ENCODE measurements around the gene MAGI2.
"Not testable (repeated sequence)": the region's sequence is repeated elsewhere in the genome, so short reads cannot be mapped to it uniquely, and the experiment has no call there.

The MAGI2 gene

GRCh38 chr7:79036356-79036755, 417.1 kb downstream of the MAGI2 start:
- Histone ChIP-seq H3K27ac (ENCODE audit: low read depth, low read length) (no peak overlapping the region), H4K20me1 (ENCODE audit: low read depth, low read length) (no peaks in the 10 kb centered on the region; the same call in 1 of the 2 replicates), H2AFZ (ENCODE audit: low read depth, low read length, severe bottlenecking) (no peak overlapping the region), H3K36me3 (ENCODE audit: low read length) (no peaks in the 10 kb centered on the region), H3K9ac (ENCODE audit: low read length) (no peak overlapping the region), H3K4me3 (ENCODE audit: insufficient read depth, low read length, poor library complexity, severe bottlenecking) (no peak overlapping the region), H3K9me3 (ENCODE audit: insufficient read depth, low read length) (no peaks in the 10 kb centered on the region), H3F3A (ENCODE audit: insufficient read depth) (no peaks in the 10 kb centered on the region), H3K9me2 (replicated peaks; ENCODE audit: insufficient read depth, low read length) (no peaks in the 10 kb centered on the region), H3K27me3 (ENCODE audit: low read length) (no peaks in the 10 kb centered on the region), H3K79me2 (ENCODE audit: insufficient read depth, low read length) (no peaks in the 10 kb centered on the region), H3K4me2 (ENCODE audit: low read depth, low read length, poor library complexity, severe bottlenecking) (no peak overlapping the region)
- TF ChIP-seq EZH2phosphoT487 (conservative IDR thresholded peaks at IDR 0.05; ENCODE audit: low read length) = no peak
- TF ChIP-seq CTCF (IDR thresholded peaks at IDR 0.05; ENCODE audit: insufficient read depth, low read length, poor library complexity, severe bottlenecking) = no peak

- Histone ChIP-seq H2AFZ (ENCODE audit: low read depth, low read length, severe bottlenecking) (no peak overlapping the region), H3K4me3 (ENCODE audit: insufficient read depth, low read length, poor library complexity, severe bottlenecking) (no peak overlapping the region)
Measured at GRCh38 chr7:79035858-79036257, 417.6 kb downstream of the MAGI2 start.

GRCh38 chr7:79034730-79035129, 418.7 kb downstream of the MAGI2 start:
- H3K4me3 ChIP-seq (ENCODE audit: insufficient read depth, low read length, poor library complexity, severe bottlenecking) = no peak overlapping the region
- no peaks in the 10 kb centered on the region for H3K79me2 ChIP-seq (ENCODE audit: insufficient read depth, low read length)

More at GRCh38 chr7:79035858-79036257, 417.6 kb downstream of the MAGI2 start:
- no peaks in the 10 kb centered on the region for H3K9me3 ChIP-seq (ENCODE audit: insufficient read depth, low read length)
- H3K79me2 ChIP-seq (ENCODE audit: insufficient read depth, low read length) = no peaks in the 10 kb centered on the region
- H3K9ac ChIP-seq (ENCODE audit: low read length) = no peak overlapping the region
- H3K36me3 ChIP-seq (ENCODE audit: low read length) = no peaks in the 10 kb centered on the region
- TF ChIP-seq CTCF (IDR thresholded peaks at IDR 0.05; ENCODE audit: insufficient read depth, low read length, poor library complexity, severe bottlenecking) (no peak), EZH2phosphoT487 (conservative IDR thresholded peaks at IDR 0.05; ENCODE audit: low read length) (no peak)
- no peak overlapping the region for H3K4me2 ChIP-seq (ENCODE audit: low read depth, low read length, poor library complexity, severe bottlenecking)
- no peaks in the 10 kb centered on the region; the same call in 1 of the 2 replicates for H4K20me1 ChIP-seq (ENCODE audit: low read depth, low read length)
- H3K27ac ChIP-seq (ENCODE audit: low read depth, low read length) = no peak overlapping the region
- no peaks in the 10 kb centered on the region for H3F3A ChIP-seq (ENCODE audit: insufficient read depth)
- H3K27me3 ChIP-seq (ENCODE audit: low read length) = no peaks in the 10 kb centered on the region
- no peaks in the 10 kb centered on the region for H3K9me2 ChIP-seq (replicated peaks; ENCODE audit: insufficient read depth, low read length)

GRCh38 chr7:79019711-79020110, 433.8 kb downstream of the MAGI2 start:
- not testable (repeated sequence) for H3K27ac ChIP-seq (ENCODE audit: low read depth, low read length); H3K9ac ChIP-seq (ENCODE audit: low read length); H3K4me2 ChIP-seq (ENCODE audit: low read depth, low read length, poor library complexity, severe bottlenecking); H3K36me3 ChIP-seq (ENCODE audit: low read length); H3K79me2 ChIP-seq (ENCODE audit: insufficient read depth, low read length); H3K9me2 ChIP-seq (replicated peaks; ENCODE audit: insufficient read depth, low read length); H3K27me3 ChIP-seq (ENCODE audit: low read length); H3F3A ChIP-seq (ENCODE audit: insufficient read depth); H3K4me3 ChIP-seq (ENCODE audit: insufficient read depth, low read length, poor library complexity, severe bottlenecking); H4K20me1 ChIP-seq (ENCODE audit: low read depth, low read length); H3K9me3 ChIP-seq (ENCODE audit: insufficient read depth, low read length); H2AFZ ChIP-seq (ENCODE audit: low read depth, low read length, severe bottlenecking)

More at GRCh38 chr7:79034730-79035129, 418.7 kb downstream of the MAGI2 start:
- Histone ChIP-seq H3K4me2 (ENCODE audit: low read depth, low read length, poor library complexity, severe bottlenecking) (no peak overlapping the region), H3K27me3 (ENCODE audit: low read length) (no peaks in the 10 kb centered on the region), H3F3A (ENCODE audit: insufficient read depth) (no peaks in the 10 kb centered on the region), H3K9ac (ENCODE audit: low read length) (no peak overlapping the region), H3K36me3 (ENCODE audit: low read length) (no peaks in the 10 kb centered on the region), H3K9me2 (replicated peaks; ENCODE audit: insufficient read depth, low read length) (no peaks in the 10 kb centered on the region), H2AFZ (ENCODE audit: low read depth, low read length, severe bottlenecking) (no peak overlapping the region), H3K27ac (ENCODE audit: low read depth, low read length) (no peak overlapping the region), H3K9me3 (ENCODE audit: insufficient read depth, low read length) (no peaks in the 10 kb centered on the region), H4K20me1 (ENCODE audit: low read depth, low read length) (no peaks in the 10 kb centered on the region; the same call in 1 of the 2 replicates)
- TF ChIP-seq EZH2phosphoT487 (conservative IDR thresholded peaks at IDR 0.05; ENCODE audit: low read length) (no peak), CTCF (IDR thresholded peaks at IDR 0.05; ENCODE audit: insufficient read depth, low read length, poor library complexity, severe bottlenecking) (no peak)
